ENCODE data around the gene USP17L17.
"Not testable (repeated sequence)": the region's sequence is repeated elsewhere in the genome, so short reads cannot be mapped to it uniquely, and the experiment has no call there.

USP17L17 gene

GRCh38 chr4:9247953-9248680, 4.4 kb downstream of the USP17L17 start, which contains the start of gene USP17L18:
Gene USP17L18, plus strand, starts transcription at chr4:9248630. Its CDS starts 0 bp downstream, at chr4:9248630.
- H4K20me1 ChIP-seq (ENCODE audit: insufficient read depth); H3K4me3 ChIP-seq (IDR thresholded peaks at IDR 0.05; ENCODE audit: insufficient read depth, low read depth, low read length); H3K4me2 ChIP-seq; H3K36me3 ChIP-seq (ENCODE audit: insufficient read depth); H3K9ac ChIP-seq; H3K79me2 ChIP-seq (ENCODE audit: insufficient read depth, low read depth); H2AFZ ChIP-seq (ENCODE audit: low read depth); H3K27me3 ChIP-seq (ENCODE audit: insufficient read depth, low read depth); H3K4me1 ChIP-seq (ENCODE audit: low read depth, poor library complexity, severe bottlenecking); H3K27ac ChIP-seq: not testable (repeated sequence)

- H4K20me1 ChIP-seq (ENCODE audit: insufficient read depth); H3K9ac ChIP-seq; H3K4me1 ChIP-seq (ENCODE audit: low read depth, poor library complexity, severe bottlenecking); H3K27ac ChIP-seq; H3K27me3 ChIP-seq (ENCODE audit: insufficient read depth, low read depth); H3K4me3 ChIP-seq (IDR thresholded peaks at IDR 0.05; ENCODE audit: insufficient read depth, low read depth, low read length); H3K79me2 ChIP-seq (ENCODE audit: insufficient read depth, low read depth); H3K4me2 ChIP-seq; H2AFZ ChIP-seq (ENCODE audit: low read depth); H3K36me3 ChIP-seq (ENCODE audit: insufficient read depth): not testable (repeated sequence)
Observed at GRCh38 chr4:9253078-9253477, 9.4 kb downstream of the USP17L17 start, which contains the start of gene USP17L19. Gene USP17L19, plus strand, starts transcription at chr4:9253378. Its CDS starts 0 bp downstream, at chr4:9253378.

GRCh38 chr4:9257824-9258223, 14.1 kb downstream of the USP17L17 start, which contains the start of gene USP17L20:
Gene USP17L20, plus strand, starts transcription at chr4:9258124. Its CDS starts 0 bp downstream, at chr4:9258124.
- H3K27ac ChIP-seq; H3K27me3 ChIP-seq (ENCODE audit: insufficient read depth, low read depth); H3K9ac ChIP-seq; H3K4me1 ChIP-seq (ENCODE audit: low read depth, poor library complexity, severe bottlenecking); H2AFZ ChIP-seq (ENCODE audit: low read depth); H3K36me3 ChIP-seq (ENCODE audit: insufficient read depth); H3K79me2 ChIP-seq (ENCODE audit: insufficient read depth, low read depth); H3K4me3 ChIP-seq (IDR thresholded peaks at IDR 0.05; ENCODE audit: insufficient read depth, low read depth, low read length); H3K4me2 ChIP-seq; H4K20me1 ChIP-seq (ENCODE audit: insufficient read depth): not testable (repeated sequence)

GRCh38 chr4:9262572-9262971, 18.9 kb downstream of the USP17L17 start, which contains the start of gene USP17L21:
Gene USP17L21, plus strand, starts transcription at chr4:9262872. Its CDS starts 0 bp downstream, at chr4:9262872.
- not testable (repeated sequence) for H3K4me3 ChIP-seq (IDR thresholded peaks at IDR 0.05; ENCODE audit: insufficient read depth, low read depth, low read length); H3K4me1 ChIP-seq (ENCODE audit: low read depth, poor library complexity, severe bottlenecking); H4K20me1 ChIP-seq (ENCODE audit: insufficient read depth); H3K27me3 ChIP-seq (ENCODE audit: insufficient read depth, low read depth); H3K9ac ChIP-seq; H2AFZ ChIP-seq (ENCODE audit: low read depth); H3K4me2 ChIP-seq; H3K27ac ChIP-seq; H3K79me2 ChIP-seq (ENCODE audit: insufficient read depth, low read depth); H3K36me3 ChIP-seq (ENCODE audit: insufficient read depth)

GRCh38 chr4:9267319-9267718, 23.6 kb downstream of the USP17L17 start, which contains the start of gene USP17L22:
Gene USP17L22, plus strand, starts transcription at chr4:9267619. Its CDS starts 0 bp downstream, at chr4:9267619.
- not testable (repeated sequence) for H3K36me3 ChIP-seq (ENCODE audit: insufficient read depth); H4K20me1 ChIP-seq (ENCODE audit: insufficient read depth); H3K27ac ChIP-seq; H3K9ac ChIP-seq; H3K4me2 ChIP-seq; H3K4me1 ChIP-seq (ENCODE audit: low read depth, poor library complexity, severe bottlenecking); H2AFZ ChIP-seq (ENCODE audit: low read depth); H3K79me2 ChIP-seq (ENCODE audit: insufficient read depth, low read depth); H3K4me3 ChIP-seq (IDR thresholded peaks at IDR 0.05; ENCODE audit: insufficient read depth, low read depth, low read length); H3K27me3 ChIP-seq (ENCODE audit: insufficient read depth, low read depth)

- H3K36me3 ChIP-seq (ENCODE audit: insufficient read depth); H4K20me1 ChIP-seq (ENCODE audit: insufficient read depth); H3K27me3 ChIP-seq (ENCODE audit: insufficient read depth, low read depth); H3K4me2 ChIP-seq; H3K79me2 ChIP-seq (ENCODE audit: insufficient read depth, low read depth); H3K4me3 ChIP-seq (IDR thresholded peaks at IDR 0.05; ENCODE audit: insufficient read depth, low read depth, low read length); H3K9ac ChIP-seq; H3K27ac ChIP-seq; H3K4me1 ChIP-seq (ENCODE audit: low read depth, poor library complexity, severe bottlenecking); H2AFZ ChIP-seq (ENCODE audit: low read depth): not testable (repeated sequence)
Observed at GRCh38 chr4:9271719-9272118, 28.0 kb downstream of the USP17L17 start.

Measured in KMS-11 (cell line).